ENCODE data around the gene LEMD1.
"Not testable (repeated sequence)": the region's sequence is repeated elsewhere in the genome, so short reads cannot be mapped to it uniquely, and the experiment has no call there.

LEMD1 gene

GRCh38 chr1:205445646-205445935 lies 23.7 kb upstream of the LEMD1 start:
- no peak for DNase-seq

DNA sequence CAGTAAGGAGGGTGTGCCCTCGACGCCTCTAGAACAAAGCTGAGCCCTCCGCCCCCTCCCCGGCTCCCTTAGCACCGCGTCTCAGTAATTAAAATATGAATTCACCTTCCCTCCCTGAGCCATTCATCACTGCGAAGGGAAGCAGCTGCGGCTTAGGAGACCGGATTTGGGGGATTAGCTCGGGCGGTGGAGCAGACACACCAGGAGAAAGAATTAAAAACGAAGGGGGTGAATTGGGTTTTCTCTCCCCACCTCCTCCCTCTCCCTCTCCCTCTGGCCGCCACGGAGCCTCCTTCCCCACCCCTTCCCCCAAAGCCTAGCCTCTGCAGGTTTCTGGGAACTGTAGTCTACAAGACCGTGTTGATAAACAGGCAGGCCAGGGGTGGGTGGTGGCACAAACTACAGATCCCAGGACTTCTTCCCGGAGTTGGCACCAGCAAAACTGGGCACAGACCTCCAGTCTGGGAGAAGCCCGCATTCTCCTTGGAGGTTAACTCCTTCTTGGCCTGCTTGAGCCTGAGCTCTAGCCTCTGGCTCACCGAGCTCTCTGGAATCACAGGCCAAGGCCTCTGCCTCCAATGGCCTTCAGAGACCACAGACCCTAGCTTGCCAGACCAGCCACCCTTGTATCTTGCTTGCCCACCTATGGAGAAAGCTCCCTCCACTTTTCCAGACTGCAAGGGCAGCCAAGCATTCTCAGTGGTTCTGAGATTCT lies 23.2 kb upstream of the LEMD1 start:
- no peak for DNase-seq

DNA sequence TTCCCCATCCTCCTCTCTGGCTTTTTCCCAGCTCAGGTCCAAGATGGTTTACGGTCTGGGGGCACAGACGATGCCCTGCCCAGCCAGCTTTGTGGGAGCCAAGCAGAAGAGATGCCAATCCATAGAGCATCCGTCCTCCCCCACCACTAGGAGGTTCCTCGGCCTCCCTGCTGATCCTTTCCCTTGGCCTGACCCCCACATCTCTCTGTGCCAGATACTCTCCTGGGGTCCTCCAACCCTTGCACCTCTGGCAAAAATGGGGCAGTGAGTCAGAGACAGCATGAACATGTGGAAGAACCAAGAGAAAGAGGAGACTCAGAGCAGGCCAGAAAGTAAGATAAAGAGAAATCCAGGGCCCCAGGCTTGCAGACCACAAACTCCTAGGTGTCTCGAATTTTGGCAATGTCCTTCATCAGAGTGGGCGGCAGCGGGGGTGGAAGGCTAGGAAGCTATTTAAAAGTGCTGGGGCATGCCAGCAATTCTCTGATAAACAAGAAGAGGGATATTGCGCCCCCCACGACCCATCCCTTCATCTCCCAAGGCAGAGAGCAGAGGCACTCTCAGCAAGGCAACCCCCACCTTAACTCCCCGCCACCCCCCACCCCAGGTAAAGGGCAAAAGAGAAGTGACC lies 22.6 kb upstream of the LEMD1 start:
- no peak for DNase-seq

- DNase-seq: no peak
Measured at GRCh38 chr1:205443585-205444299, 21.9 kb upstream of the LEMD1 start.

DNA sequence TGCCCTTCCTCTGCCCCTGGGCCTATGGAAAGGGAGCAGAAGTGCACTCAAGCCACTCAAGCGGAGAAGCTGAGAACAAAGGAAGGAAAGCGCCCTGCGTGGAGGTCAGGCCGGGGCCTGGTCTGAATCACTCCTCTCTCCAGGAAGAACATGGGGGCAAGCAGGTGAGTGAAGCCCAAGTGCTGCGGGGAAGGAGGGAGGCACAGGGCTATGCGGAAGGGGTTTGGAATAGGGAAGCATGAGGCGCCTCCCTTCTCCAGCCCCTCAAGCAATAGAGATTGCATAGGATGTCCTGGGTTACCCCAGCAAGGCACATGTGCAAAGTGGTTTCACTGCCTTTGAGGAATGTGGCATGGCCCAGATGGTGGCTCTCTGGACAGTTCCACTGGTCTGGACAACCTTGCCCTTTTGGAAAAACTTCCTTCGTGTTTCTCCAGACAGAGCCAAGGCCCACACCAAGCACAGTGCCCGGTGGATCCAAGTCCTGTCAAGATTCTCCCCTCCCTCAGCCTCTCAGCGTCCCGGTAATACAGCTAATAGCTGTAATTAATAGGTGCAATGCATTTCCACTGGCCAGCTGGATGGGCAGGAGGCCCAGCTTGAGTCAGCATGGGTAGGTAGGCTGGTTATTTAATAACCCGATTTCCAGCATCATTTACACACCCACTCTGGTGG lies 20.3 kb upstream of the LEMD1 start:
- no peak for DNase-seq

GRCh38 chr1:205441716-205442050 lies 19.8 kb upstream of the LEMD1 start:
- DNase-seq: no peak

GRCh38 chr1:205441318-205441633 lies 19.4 kb upstream of the LEMD1 start:
- DNase-seq: no peak

- DNase-seq: peak; percentile 97
Measured at GRCh38 chr1:205440476-205441317, 18.8 kb upstream of the LEMD1 start.

DNA sequence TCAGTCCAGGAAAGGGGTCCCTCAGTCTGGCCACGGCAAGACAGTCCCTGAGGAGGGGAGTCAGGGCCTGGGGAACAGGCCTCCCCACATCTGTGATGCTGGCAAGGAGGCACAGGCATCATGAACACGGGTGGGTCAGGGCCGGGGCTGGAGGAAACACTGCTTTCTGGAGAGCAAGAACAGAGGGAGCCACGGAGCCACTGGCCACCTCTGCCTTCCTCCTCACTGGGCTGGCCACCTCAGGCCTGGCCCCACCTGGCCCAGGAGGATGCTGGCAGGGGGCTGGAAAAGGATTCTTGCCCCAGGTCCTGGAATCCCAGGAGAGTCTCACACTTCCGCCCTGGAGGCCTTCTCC lies 18.2 kb upstream of the LEMD1 start:
- DNase-seq: no peak

- peak; percentile 74 for DNase-seq
Measured at GRCh38 chr1:205438213-205439158, 16.6 kb upstream of the LEMD1 start.

- DNase-seq: no peak
Measured at GRCh38 chr1:205437570-205437969, 15.7 kb upstream of the LEMD1 start.

- no peak for DNase-seq
Measured at GRCh38 chr1:205436776-205437410, 15.0 kb upstream of the LEMD1 start.

DNA sequence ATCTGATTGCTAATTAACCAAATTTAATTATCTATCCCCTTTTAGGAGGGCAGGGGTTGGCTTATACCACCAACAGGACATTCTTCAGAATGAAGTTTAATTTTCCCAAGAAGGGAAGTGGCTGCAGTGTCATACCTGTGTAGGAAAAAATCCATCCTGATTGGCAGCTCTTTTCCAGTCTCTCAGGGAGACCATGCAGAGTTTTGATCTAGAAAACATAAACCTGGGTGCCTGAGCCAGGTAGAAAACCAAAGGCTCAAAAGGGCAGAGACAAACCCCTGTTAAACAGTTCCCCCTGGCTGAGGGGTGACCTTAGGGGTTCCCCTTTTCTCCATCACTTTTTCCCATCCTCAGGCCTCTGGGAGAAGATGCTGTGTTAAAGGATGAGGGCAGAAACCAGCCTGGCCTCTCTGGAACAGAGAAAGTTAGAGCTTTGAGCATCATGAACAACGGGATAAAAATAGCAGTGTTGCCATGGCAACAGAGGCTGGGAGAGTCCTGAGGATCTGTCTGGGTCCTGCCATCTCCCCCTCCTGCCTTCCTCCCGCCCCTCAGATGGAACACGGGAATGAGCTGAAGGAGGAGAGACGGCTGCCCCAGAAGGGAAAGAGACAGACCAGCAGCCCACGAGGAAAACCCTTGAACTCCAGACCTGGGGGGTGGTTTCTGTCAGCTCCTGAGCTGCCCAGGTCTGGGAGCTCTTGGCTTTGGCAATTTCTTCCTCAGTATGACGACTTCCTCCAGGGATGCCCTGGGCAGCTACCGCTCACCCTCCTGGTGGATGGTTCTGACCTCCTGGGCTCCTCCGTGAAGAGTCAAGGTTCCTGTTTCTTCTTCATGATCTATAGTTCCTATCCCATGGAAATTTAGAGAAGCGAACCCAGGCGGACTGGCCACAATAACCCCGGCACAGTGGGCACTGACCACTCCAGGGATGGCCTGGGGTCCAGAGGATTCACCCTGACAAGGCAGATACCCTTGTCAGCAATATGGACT lies 14.0 kb upstream of the LEMD1 start:
- DNase-seq: no peak

- DNase-seq: no peak
Measured at GRCh38 chr1:205434738-205435137, 12.9 kb upstream of the LEMD1 start.

- DNase-seq: not testable (repeated sequence)
Measured at GRCh38 chr1:205432692-205433091, 10.8 kb upstream of the LEMD1 start.

DNA sequence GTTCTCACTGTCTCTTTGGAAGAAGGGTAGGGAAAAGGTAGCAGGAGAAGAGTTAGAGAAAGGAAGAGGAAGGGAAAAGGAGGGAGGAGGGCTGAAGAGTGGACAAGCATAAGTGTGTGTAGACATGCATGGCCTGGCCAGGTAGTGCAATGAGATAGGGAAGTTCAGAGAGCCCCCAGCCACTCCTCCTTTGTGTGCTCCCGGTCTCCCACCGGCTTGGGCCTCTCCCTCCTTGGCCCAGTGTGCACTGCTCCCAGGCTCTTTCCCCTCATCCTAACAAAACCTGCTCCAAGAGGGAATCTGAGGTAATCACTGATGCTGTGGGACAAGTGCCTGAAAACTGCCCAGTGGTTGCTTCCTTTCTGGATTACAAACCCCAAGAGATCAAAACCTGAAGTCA lies 10.3 kb upstream of the LEMD1 start:
- DNase-seq: no peak

DNA sequence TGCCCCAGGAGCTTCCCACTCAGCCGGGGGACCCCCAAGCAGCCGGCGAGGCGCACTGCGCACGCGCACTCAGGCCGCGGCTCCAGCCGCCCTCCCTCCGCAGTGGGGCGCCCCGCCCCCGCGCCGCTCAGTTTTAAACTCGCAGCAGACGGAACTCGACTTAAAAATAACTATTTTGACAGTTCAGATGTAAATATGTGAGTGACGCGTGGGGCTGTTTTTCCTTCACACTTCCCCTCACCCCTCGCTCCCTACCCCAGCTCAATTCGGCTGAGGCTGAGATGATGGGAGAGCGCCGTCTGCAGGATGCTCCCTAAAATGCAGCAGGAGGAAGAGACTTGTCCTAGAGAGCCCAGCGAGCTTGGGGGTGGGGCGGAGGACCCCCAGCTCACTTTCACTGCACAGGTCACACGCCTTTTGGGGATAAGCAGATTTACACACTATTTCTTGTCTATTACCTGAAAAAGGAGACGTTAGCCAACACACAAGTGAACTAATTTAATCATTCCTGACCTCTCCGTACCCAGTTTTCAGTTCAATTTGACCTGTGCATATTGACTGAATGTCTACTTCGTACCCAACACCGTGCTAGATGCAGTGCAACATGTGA lies 8.9 kb upstream of the LEMD1 start:
- no peak for DNase-seq

- no peak for DNase-seq
Measured at GRCh38 chr1:205429762-205430695, 8.2 kb upstream of the LEMD1 start.

Measured in NCI-H226 (cell line).